GM21390 (cell line): ENCODE results near the gene ANGPTL3.
"Not testable (repeated sequence)": the region's sequence is repeated elsewhere in the genome, so short reads cannot be mapped to it uniquely, and the experiment has no call there.

Experiments
- ATAC-seq: cut with Tn5 transposase; IDR thresholded peaks from one replicate; pipeline ENCODE4 v1.9.1; 2021; ENCODE audit not compliant: unreplicated experiment

Gene ANGPTL3, protein sequence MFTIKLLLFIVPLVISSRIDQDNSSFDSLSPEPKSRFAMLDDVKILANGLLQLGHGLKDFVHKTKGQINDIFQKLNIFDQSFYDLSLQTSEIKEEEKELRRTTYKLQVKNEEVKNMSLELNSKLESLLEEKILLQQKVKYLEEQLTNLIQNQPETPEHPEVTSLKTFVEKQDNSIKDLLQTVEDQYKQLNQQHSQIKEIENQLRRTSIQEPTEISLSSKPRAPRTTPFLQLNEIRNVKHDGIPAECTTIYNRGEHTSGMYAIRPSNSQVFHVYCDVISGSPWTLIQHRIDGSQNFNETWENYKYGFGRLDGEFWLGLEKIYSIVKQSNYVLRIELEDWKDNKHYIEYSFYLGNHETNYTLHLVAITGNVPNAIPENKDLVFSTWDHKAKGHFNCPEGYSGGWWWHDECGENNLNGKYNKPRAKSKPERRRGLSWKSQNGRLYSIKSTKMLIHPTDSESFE

DNA sequence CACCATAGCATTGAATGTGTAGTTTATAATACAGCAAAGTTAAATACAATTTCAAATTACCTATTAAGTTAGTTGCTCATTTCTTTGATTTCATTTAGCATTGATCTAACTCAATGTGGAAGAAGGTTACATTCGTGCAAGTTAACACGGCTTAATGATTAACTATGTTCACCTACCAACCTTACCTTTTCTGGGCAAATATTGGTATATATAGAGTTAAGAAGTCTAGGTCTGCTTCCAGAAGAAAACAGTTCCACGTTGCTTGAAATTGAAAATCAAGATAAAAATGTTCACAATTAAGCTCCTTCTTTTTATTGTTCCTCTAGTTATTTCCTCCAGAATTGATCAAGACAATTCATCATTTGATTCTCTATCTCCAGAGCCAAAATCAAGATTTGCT lies at the start of gene ANGPTL3:
Gene ANGPTL3, plus strand, starts transcription at position 240 of the 400 bp plus-strand sequence. Its CDS starts 47 bp downstream, at position 287.
- no peak for ATAC-seq

DNA sequence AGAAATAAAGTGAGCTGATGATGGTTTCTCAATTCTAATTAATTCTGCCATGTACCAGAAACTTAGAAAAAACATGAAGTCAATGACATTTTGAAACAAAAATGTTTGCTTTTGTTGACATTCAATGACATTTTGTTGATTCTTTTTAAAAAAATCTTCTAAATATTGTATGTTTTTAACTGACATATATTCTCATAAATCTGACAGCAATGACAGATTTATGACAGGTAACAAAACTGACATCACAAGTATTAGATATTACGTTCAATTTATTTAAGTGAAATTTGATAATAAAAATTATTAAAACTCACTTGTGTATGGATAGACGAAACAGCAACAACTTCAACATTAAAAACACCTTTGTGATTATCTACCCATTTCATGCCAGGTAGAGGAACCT lies 36.0 kb upstream of the ANGPTL3 start:
- ATAC-seq = no peak

DNA sequence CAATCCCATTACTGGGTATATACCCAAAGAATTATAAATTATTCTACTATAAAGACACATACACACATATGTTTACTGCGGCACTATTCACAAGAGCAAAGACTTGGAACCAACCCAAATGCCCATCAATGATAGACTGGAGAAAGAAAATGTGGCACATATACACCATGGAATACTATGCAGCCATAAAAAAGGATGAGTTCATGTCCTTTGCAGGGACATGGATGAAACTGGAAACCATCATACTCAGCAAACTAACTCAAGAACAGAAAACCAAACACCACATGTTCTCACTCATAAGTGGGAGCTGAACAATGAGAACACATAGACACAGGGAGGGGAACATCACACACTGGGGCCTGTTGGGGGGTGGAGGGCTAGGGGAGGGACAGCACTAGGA lies 30.1 kb upstream of the ANGPTL3 start:
- ATAC-seq = not testable (repeated sequence)

DNA sequence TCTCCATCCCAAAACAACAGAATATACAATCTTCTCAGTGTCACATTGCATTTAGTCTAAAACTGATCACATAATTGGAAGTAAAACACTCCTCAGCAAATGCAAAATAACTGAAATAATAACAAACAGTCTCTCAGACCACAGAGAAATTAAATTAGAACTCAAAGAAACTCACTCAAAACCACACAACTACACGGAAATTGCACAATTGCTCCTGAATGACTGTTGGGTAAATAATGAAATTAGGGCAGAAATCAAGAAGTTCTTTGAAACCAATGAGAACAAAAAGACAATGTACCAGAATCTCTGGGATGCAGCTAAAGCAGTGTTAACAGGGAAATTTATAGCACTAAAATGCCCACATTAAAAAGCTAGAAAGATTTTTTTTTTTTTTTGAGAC lies 29.4 kb upstream of the ANGPTL3 start:
- ATAC-seq = not testable (repeated sequence)

DNA sequence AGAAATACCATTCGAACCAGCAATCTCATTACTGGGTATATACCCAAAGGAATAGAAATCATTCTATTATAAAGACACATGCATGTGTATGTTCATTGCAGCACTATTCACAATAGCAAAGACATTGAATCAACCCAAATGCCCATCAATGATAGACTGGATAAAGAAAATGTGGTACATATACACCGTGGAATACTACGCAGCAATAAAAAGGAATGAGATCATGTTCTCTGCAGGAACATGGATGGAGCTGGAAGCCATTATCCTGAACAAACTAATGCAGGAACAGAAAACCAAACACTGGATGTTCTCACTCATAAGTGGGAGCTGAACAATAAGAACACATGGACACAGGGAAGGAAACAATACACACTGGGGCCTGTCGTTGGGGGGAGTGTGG lies 25.8 kb upstream of the ANGPTL3 start:
- ATAC-seq = not testable (repeated sequence)

DNA sequence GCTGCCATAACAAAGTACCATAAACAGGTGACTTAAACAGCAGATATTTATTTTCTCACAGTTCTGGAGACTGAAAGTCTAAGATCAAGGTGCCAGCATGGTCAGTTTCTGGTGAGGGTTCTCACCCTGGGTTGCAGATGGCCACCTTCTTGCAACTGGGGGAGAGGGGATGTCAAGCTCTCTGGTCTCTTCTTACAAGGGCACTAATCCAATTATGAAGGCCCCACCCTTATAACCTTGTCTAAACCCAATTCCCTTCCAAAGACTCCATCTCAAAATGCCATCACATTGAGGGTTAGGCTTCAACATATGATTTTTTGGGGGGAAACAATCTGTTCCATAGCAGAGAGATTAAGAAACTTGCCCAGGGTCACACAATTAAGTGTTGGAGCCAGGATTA lies 24.8 kb upstream of the ANGPTL3 start:
- no peak for ATAC-seq

DNA sequence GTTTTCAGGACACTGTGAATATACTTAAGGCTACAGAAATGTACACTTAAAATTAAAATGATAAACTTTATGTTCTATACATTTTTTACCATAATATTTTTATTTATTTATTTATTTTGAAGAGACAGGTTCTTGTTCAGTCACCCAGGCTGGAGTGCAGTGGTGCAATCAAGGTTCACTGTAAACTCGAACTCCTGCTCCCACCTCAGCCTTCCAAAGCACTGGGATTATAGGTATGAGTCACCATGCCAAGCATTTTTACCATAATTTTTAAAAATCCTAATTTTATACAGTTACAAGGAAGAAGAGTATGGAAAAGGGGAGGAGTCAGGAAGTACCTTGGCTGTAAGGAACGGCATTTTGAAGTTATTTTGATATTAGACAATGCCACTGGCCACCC lies 23.6 kb upstream of the ANGPTL3 start:
- no peak for ATAC-seq

DNA sequence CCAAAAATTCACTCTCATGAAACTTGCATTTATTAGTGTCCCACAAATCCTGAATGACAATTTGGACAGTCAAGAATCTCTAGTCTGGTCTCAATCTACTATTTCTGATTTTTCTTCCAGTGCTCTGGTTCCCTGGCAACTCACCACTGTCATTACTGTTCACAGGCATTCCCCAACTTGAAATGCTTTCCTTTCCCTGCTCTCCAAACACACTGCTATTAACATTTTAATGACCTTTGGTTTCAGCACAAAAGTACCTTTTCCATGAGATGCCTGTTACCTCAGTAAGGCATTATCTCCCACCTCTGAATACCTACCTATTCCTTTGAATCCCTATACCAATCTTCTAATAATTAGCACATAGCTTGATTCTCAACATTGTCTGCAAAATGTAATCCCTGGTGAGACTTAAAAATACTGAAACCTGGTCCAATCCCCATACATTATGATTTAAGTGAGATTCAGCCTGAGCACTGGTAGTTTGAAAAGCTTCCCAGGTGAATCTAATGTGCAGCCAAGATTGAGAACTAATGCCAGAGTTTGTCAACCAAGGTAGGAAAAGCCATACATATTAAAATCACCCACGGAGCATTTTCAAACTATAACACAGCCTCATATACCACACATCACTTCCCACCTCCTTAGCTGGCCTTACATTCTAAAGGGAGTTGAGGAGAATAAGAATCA lies 11.7 kb upstream of the ANGPTL3 start:
- ATAC-seq = no peak

DNA sequence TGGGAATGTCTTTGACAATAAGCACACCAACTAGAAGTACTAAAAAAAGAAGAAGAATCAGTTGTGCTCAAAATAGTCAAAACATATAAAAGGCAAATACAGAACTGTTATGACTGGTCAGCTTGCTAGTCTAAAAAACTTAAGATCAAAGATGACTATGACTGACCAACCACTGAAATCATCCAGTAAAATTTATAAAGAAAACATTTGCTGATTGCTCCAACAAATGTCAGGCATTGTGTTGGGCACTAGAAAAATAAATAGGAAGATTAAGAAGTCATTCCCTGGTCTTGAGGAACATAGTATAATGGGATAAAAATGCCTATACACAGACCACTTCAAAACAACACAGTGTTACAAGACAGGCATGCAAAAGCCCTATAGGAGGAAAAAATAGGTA lies 9.3 kb upstream of the ANGPTL3 start:
- no peak for ATAC-seq

DNA sequence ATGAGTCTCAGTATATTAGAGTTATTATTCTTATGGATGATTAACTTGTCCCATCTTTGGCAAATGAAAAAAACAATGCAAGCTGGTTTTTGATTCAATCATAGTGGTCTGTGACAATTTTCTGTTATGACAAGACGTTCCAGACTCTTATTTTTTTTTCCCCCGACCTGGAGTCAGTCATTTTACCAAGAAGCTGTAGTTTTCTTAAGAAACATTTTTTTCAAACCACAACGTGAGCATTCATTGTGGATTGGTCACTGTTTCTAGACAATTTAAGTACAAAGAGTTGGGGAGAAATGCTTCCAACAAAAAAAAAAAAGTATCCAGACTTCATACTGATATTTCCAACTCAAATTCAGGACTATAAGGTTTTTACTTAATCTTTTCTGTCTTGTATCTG lies 8.0 kb upstream of the ANGPTL3 start:
- no peak for ATAC-seq

DNA sequence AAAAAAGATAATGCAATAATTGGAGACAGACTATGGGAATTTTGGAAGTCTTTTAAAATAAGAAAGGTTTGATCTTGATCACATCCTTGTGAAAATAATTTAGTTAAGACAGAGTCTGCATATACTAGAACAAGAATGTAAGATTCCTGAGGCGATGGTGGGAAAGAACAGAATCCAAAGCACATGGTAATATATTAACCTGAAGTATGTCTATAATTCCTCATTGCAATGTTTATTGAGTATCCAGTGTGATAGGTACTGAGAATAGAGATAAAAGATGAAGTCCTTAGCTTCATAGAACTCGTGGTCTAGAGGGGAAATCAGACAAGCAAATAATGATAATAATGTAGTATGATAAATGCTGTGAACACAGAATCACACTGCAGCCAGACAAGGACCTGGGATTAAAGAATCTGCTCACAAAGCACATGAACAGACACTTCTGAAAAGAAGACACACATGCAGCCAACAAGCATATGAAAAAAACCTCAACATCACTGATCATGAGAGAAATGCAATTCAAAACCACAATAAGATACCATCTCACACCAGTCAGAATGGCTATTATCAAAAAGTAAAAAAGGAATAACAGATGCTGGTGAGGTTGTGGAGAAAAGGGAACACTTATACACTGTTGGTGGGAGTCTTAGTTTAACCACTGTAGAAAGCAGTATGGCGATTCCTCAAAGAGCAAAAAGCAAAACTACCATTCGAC lies 6.9 kb upstream of the ANGPTL3 start:
- ATAC-seq = no peak

DNA sequence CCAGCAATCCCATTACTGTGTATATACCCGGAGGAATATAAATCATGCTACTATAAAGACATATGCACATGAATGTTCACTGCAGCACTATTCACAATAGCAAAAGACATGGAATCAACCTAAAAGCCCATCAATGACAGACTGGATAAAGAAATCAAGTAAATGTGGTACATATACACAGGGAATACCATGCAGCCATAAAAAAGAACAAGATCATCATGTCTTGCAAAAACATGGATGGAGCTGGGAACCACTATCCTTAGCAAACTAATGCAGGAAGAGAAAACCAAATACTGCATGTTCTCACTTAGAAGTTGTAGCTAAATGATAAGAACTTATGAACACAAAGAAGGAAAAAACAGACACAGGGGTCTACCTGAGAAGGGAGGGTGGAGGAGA lies 6.4 kb upstream of the ANGPTL3 start:
- ATAC-seq = no peak

DNA sequence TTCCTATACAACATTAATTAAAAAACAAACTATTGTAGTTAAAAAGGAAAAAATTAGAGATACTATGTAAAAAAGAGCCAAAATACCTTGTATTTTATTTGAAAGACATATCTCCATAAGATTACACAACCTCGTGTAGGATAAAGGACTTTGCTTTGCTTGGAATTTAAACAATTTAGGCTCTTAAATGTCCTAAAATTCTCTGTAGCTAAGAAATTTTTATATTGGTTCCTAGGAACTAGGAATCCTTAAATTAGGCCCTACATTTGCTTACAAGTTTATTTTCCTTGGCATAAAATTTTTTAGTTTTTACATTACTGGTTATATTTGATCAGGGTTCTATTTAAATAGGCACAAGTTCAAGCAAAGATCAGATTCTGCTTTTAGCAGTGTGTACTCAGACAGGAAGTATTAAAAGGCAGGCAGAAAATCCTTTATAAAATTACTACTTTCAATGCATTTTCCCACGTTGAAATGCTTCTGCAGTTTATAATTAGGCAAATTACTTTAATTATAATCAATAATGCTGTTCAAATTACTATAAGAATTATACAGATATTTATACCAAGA lies 3.4 kb upstream of the ANGPTL3 start:
- no peak for ATAC-seq

DNA sequence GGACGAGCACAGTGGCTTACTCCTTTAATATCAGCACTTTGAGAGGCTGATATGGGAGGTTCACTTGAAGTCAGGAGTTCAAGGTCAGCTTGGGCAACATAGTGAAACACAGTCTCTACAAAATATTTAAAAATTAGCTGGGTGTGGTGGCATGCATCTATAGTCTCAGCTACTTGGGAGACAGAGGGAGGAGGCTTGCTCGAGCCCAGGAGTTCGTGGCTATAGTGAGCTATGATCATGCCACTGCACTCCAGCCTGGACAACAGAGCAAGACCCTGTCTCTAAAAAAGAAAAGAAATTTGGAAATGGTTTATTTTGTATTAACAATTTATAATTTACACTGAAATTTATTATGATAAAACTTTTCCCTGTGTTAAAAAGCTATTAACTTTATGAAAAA lies 1.7 kb upstream of the ANGPTL3 start:
- ATAC-seq = no peak

DNA sequence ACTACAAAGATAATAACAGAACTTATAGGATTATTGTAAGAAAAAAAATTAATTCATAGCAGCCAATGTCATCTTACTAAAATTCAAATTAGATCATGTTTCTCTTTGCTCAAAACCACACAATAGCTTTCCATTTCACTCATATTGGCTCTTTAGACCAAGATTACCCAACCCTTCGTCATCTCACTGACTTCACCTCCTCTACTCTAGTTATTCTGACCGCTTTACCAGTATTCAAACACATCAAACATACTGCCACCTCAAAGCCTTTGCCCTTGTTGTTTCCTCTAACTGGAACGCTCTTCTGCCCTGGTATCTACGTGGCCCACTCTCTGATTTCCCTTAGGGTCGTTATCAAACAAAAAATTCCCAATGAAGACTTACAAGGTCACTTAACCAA lies 1.7 kb downstream of the ANGPTL3 start:
- no peak for ATAC-seq

DNA sequence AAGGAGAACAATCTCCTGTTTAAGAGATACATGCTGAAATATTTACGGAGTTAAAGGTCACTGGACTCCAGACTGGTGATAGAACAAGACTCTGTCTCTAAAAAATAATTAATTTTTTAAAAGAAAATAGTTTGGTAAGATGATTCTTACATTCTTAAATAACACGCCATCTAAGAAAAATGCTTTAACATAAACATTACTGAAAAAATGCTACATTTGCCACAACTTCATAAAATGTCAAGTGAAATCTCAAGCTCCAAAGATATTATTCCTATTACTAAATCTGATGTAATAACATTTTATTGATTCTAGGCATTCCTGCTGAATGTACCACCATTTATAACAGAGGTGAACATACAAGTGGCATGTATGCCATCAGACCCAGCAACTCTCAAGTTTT lies 4.1 kb downstream of the ANGPTL3 start:
- no peak for ATAC-seq

DNA sequence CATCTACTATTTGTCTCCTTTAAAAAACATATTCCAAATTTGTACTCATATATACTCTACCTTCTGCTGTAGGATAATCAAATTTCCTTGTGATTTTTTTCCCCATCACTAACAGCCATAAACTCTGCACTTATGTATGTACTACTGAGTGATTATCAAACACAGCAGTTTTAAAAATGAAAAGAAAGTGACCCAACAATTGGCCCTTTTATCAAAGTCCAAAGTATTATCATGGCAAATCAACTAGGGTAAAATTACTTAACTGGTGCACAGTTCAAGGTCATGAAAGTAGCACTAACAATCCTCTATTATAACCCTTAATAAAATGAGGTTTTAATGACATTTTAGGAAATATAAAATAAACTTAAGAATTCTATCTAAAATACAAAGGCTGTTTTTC lies 11.6 kb downstream of the ANGPTL3 start:
- no peak for ATAC-seq

DNA sequence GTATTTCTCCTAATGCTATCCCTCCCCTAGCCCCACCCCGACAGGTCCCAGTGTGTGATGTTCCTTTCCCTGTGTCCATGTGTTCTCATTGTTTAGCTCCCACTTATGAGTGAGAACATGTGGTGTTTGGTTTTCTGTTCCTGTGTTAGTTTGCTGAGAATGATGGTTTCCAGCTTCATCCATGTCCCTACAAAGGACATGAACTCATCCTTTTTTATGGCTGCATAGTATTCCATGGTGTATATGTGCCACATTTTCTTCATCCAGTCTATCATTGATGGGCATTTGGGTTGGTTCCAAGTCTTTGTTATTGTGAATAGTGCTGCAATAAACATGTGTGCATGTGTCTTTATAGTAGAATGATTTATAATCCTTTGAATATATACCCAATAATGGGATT lies 13.3 kb downstream of the ANGPTL3 start:
- ATAC-seq = not testable (repeated sequence)

DNA sequence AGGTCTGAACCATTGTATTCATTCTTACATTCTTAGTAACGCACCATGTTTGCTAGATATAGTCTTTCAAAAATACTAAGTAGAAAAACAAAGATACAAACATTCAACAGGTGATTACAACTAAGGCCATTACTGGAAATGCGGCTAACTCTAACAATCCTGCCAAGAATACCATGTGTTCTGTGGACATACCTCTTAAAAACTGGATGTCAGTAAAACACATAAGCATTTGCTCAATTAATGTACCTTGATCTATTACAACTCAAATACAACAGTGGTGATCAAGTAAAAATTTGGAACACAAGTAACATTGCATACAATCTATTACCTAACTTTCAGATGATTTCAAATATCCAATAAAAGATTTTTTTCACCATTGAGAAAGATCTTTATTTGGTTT lies 15.4 kb downstream of the ANGPTL3 start:
- ATAC-seq = no peak

DNA sequence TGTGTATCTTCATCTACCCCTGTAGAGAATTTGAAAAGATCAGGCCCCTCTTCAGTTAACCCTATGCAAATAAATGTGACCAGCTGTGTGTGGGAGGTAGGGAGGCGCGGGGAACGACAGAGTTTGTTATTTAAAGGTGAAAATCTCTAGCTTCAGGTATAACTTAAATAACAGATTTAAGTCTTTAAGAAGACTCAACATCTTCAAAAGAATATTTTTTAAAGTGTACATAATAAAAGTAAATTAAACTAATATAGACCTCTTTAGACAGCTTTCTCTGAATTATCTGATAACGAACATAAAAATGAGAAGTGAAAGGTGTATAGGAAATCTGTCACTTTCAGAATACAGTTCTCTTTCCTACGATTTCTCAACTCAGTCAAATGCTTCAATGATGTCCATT lies 16.0 kb downstream of the ANGPTL3 start:
- ATAC-seq = peak; percentile 97

DNA sequence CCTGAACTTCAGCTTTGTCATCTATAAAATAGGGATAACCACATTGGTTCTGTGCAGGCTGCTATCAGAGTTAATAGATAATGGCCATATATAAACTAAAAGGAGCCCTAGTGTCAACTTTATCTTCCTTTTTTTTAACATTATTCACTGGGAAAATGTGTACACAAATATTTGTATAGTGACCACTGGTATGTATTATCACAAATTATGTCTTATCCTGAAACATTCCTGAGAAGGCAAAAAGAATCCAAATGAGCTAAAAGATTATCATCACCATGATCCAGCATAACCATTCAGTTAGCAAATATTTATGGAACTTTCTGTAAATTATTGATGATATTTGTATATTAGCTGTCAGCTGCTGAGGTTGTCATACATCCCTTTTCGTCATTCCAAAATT lies 16.6 kb downstream of the ANGPTL3 start:
- no peak for ATAC-seq
